CD4-positive, alpha-beta T cell treated with Interleukin-15 for 4 hours (primary cell): ENCODE results near the gene CALM1.
A peak's percentile ranks its signal among the peaks of the same experiment; 100 is the strongest.

Experiments used
- DNase-seq: peaks from one replicate; pipeline ENCODE4 v3.0.0-alpha.2; 2020; ENCODE audit warnings: low spot score

The CALM1 gene

DNA sequence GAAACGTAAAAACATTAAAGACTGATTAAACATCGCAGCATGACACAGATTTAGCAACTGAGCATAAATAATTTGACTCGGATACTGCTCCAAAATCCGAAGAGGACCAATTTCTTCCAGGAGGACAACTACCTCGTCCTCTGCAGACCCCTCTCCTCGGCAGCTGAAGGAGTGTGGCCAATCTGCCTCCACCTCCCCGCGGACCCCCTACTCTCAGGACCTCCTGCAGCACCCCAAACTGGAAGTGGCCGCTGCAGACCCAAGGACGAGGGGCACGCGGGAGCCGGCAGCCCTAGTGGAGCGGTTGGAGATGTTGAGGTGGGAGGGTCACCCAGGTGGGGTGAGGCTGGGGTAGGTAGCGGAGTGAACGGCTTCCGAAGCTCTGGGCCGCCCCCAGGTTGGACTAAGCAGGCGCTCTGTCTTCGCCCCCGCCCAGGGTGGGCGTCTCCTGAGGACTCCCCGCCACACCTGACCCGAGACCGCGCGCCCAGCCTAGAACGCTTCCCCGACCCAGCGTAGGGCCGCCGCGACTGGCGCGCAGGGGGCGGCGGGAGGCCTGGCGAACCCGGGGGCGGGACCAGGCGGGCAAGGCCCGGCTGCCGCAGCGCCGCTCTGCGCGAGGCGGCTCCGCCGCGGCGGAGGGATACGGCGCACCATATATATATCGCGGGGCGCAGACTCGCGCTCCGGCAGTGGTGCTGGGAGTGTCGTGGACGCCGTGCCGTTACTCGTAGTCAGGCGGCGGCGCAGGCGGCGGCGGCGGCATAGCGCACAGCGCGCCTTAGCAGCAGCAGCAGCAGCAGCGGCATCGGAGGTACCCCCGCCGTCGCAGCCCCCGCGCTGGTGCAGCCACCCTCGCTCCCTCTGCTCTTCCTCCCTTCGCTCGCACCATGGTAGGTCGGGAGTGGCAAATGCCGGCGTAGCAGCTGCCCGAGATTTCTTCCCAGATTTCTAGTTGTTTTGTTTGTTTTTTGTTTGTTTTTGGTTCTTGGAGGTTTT, at the start of gene CALM1:
TSS of gene CALM1 (plus strand) at position 689 of the 999 bp plus-strand sequence. CDS start at position 891, 202 bp downstream.
- peak; percentile 97 for DNase-seq

- no peak for DNase-seq
Observed at GRCh38 chr14:90348270-90348669, 48.6 kb upstream of the CALM1 start.

GRCh38 chr14:90349739-90350138, 47.1 kb upstream of the CALM1 start:
- DNase-seq, result no peak

GRCh38 chr14:90354551-90355298, 42.1 kb upstream of the CALM1 start:
- no peak for DNase-seq

DNA sequence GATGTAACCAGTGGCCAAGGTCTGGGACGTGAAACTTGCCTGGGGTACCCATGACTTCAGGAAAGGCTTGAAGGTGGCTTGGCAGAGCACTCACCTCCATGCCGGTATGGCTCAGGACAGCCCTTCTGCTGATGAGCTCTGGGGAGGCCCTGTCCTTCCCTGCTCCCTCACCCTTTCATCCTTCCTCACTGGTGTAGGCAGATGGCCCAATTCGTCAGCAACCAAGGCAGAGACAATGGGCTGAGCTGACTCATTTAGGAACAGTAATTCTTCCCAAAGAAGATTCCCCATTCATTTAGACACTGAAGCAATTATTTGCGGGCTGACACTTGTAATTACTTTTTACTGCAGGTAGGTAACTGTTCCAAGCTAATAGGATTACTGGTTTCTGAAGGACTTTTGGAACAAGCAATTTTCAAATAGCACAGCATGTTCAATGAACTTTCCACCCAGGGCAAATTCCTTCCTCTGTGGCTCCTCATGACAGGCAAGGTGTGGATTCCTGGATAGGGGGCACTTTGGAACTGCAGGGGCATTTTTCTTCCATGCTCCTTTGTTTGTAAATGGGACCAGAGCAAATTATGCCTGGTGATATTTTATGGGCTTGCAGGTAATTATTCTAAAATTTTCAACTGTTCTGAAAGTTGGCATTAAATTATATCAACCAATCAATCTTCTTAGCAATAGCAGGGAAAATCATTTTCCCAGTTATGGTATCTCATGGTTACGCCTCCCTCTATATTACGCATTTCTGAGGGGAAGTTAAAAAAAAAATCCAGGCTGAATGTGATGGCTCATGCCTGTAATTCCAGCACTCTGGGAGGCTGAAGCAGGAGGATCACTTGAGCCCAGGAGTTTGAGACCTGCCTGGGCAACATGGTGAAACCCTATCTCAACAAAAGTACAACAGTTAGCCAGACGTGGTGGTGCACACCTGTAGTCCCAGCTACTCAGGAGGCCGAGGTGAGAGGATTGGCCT, 41.0 kb upstream of the CALM1 start:
- no peak for DNase-seq

GRCh38 chr14:90356925-90357324, 39.9 kb upstream of the CALM1 start:
- DNase-seq, result no peak

GRCh38 chr14:90358359-90358758, 38.5 kb upstream of the CALM1 start:
- no peak for DNase-seq

- no peak for DNase-seq
Observed at GRCh38 chr14:90361865-90362557, 34.8 kb upstream of the CALM1 start.

DNA sequence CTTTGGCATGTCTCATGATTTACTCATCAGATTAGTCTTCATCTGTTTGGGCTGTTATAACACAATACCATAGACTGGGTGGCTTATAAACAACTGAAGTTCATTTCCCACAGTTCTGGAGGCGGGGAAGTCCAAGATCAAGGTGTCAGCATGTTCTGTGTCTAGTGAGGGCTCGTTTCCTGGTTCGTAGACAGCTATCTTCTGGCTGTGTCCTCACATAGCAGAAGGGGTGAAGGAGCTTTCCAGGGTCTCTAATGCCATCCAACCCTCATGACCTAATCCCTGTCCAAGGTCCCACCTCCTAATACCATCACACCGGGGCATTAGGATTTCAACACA, 34.3 kb upstream of the CALM1 start:
- no peak for DNase-seq

GRCh38 chr14:90368946-90369721, 27.7 kb upstream of the CALM1 start:
- peak; percentile 49 for DNase-seq

DNA sequence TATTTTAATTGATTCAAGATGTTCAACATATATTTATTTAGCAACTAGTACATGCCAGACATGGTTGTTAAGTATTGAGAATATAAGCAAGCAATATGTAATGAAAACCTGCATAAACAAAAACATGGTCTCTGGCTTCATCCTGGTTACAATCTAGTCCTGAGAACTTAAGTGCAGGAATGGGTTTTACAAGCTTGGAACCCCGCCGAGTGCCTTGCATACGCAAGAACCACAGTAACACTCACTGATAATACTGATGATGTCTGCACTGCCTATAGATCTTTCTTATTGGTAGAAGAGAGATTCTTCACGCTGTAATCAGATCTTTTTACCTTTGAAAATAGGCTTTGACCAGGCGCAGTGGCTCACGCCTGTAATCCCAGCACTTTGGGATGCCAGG, 22.9 kb upstream of the CALM1 start:
- DNase-seq, result no peak

DNA sequence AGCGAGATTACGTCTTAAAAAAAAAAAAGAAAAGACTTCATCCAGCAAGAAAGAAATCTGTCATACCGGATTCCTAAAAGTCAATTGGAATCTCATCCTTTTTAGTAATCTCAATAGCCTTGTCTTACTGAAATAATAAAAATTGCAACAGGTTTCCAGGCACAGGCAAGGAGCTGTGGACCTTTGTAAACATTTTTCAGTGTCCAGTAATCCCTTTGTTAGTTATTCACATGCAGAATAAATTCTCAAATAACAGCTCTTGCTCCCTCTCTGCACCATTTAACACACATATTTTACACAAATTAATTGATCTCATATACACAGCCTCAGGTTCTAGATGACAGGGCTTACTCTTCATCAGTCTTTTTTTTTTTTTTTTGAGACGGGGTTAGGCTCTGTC, 22.0 kb upstream of the CALM1 start:
- DNase-seq, result no peak

DNA sequence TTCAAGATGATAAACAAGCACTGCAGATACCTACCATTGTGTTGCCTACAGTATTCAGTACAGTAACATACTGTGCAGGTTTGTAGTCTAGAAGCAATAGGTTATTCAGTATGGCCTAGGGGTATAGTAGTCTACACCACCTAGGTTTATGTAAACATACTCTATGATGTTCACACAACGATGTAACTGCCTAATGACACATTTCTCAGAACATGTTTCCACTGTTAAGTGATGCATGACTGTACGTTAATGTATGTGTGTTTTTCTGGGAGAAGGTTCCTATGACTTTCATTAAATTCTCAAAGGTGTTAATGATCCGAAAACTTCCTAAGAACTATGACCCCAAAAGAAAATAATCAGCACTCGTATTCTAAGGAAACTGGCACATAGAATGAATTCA, 20.9 kb upstream of the CALM1 start:
- DNase-seq, result no peak

DNA sequence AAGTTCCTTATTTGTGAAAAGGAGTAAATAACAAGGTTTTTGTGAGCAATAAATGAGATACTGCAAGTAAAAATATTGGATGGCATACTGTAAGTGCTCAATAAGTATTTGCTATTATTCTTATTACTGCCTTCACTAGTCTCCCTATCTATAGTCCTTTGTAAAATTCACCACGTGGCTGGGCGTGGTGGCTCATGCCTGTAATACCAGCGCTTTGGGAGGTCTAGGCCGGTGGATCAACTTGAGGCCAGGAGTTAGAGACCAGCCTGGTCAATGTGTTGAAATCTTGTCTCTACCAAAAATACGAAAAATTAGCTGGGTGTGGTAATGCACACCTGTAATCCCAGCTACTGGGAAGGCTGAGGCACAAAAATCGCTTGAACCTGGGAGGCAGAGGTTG, 18.6 kb upstream of the CALM1 start:
- no peak for DNase-seq

DNA sequence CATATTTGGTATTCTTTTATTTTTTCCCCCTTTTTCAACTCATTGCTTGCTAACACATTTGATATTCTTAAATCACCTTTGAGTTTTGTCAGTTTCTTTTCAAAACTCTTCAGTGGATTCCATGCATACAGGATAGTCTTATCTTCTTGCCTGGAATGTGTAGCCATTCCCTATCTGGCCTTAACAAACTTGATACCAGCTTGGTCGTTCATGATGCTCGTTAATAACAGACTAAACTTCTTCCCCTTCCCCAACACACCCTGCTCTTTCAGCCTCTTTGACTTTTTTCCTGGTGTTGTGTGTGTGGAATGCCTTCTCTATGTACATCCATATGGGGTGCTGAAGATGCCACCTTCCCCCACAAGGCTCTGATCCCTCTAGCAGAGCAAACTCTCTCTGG, 17.7 kb upstream of the CALM1 start:
- DNase-seq, result no peak

- DNase-seq, result no peak
Observed at GRCh38 chr14:90381011-90381786, 15.6 kb upstream of the CALM1 start.

DNA sequence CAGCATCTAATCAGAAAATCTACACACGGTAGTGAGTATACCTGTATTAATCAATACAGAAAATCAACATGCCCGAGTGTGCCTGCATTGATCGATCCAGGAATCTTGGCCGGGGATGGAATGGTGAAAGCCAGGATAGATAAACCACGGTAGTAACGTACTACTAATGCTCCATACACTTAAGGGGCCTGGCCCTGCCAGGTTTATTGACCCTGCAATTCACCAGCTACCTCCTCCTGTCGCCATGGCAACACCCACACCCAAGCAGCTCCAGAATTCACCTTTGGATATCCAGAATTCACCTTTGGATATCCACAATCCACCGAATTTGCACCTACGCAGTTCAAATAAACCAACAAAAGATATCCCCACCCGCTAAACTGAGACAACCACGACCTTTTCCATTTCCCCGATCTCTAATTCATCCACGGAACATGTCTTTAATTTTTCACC, 14.8 kb upstream of the CALM1 start:
- DNase-seq, result no peak

DNA sequence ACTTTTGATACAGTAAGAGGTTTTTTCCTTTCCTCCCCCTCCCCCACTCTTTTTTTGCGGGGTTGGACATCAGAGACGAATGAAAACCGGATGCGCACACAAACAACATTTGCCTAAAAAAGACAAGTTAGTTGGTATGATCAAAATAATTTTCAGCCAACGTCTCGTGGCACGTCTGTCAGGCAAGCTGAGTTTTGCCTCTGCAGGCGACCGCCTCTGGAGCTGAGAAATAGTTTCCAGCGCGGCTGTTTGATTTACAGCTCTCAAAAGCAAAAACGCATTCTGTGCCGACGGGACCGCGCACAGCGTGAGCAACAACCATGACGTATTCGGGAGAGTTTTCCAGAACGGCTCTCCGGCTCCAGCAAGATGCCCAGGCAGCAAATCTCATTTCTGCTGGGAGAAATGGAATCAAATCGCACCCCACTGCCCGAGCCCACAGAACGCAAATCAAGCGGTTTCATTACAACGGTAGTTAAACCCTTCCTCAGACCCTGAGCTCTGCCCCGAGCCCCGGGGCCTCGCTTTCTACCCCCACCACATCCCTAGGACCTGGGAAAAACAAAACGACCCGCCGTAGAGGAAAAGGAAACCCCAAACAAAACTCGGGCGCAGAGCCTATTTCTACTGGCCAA, 14.2 kb upstream of the CALM1 start:
- peak; percentile 69 for DNase-seq

DNA sequence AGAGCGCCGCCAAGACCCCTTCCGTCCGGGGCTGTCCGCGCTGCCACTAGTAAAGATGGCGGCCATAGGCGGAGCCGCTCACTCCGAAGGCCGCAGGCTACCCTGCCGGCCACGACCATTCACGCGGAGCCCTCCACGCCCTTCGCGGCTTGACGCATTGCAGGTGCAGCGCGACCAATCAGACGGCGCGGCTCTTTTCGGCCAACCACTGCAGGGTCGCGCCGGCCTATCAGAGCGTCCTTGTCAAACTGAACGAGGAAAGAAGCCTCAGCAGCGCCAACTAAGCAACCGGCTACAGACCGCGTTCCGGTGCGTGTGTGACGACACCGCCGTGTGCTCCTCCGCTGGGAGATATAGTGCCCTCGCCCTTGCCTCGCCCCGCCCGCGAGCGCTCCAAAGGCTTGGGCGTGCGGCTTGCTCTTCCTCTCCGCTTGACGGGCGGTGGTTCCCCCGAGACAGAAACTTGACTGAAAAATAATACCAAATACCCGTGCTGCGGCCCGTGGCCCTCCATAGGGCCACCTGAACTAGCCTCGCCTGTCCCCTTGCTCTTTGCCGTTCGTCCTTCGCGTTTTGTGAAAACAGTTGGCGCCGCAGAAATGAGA, 13.6 kb upstream of the CALM1 start:
- peak; percentile 99 for DNase-seq
